DMS114 treated with DMSO at 0.1 percent for 48 hours (cell line): ENCODE measurements around the gene TRIM47.

ENCODE experiments used
- DNase-seq: peaks from one replicate; lab custom pipeline; 2025; ENCODE audit not compliant: unreplicated experiment; lab: John Stamatoyannopoulos, UW

TRIM47 gene

DNA sequence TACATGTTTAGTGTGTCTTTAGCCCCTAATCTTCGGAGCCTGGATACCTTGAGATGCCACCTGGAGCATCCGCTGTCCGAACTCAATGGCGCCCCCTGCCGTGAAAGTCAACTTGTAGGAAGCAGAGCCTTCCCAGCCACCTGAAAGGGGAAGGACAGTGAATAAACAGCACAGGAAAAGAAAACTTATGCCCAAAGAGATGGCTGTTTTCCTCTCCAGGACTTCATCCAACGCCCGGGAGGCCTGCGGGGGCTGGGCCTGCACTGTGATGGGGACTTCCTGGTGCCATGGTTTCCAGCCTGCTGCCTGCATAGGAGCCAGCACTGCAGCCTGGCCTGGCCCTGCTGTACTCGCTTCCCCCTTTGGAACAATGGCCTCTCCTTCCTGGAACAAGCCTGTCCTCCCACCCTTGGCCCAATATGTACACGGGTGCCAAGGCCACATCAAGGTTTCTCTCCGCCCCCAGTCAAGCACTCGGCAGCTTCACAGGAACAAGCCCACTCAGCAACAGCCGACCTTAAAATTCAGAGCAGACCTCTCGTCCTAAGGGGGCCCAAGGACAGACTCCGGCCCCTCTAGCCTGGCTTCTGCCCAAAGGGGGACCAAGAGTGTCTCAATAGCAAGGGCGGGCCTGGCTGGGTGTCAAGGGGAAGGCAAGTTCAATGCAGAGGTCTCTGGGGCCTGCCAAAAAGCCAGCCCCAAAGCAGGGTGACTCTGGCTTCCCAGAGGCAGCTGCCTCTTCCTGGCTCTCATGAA, 29.7 kb downstream of the TRIM47 start:
- no peak for DNase-seq

GRCh38 chr17:75847614-75848522, 30.5 kb downstream of the TRIM47 start:
- DNase-seq = no peak

GRCh38 chr17:75846692-75847613, 31.4 kb downstream of the TRIM47 start:
- DNase-seq = no peak

- no peak for DNase-seq
Measured at GRCh38 chr17:75845933-75846691, 32.3 kb downstream of the TRIM47 start.

DNA sequence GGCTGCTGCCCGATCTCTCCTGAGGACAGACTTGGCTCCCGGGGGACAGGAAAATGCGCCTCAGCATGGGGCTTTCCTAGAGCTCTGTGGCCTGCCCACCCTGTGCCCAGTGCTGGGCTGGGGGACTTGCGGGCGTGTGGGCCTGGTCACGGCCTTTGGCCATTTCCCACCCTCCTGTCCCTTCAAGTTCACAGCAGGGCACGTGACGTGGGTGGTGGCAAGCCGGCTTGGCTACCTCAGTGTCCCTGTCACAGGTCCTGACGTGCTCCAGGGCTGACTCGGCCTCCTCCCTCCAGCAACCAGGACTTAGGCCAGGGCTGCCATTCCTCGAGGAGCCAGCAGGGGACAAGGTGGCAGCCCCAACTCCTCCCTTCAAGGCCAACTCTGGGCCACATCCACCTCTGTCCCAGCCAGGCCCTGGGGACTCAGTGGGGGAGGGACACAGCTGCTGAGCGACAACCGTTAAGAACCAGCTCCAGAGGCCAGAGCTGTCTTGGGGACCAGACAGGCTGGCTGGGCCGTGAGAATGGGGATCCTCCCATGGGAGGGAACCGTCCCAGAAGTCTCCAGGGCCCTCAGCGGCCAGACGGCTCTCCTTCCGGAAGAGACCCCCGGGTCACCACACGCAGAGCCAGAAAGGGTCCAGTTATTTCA, 33.2 kb downstream of the TRIM47 start:
- DNase-seq = peak; percentile 24

DNA sequence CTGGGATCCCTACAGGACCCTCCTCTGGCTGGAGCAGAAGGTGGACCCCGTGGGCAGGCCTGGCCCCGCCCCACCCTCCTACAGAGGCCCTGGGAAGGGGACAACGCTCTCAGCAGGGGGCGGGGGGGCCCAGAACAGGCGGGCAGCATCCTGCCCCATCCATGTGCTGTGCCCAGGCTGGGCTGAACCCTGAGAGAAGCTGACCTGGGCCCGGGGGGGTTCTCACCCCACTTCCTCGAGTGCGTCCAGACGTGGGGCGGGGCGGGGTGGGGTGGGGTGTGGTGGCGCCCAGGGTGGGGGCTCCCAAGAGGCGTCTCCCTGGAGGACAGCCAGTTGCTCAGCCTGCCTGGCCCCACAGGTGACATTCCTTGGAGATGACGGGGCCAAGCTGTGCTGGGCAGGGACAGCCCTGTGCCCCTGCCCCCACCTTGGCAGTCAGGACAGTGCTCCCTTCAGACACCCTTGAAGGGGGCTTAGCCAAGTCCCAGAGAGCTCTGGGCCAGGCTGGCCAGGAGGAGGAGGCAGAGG, 33.8 kb downstream of the TRIM47 start:
- no peak for DNase-seq

DNA sequence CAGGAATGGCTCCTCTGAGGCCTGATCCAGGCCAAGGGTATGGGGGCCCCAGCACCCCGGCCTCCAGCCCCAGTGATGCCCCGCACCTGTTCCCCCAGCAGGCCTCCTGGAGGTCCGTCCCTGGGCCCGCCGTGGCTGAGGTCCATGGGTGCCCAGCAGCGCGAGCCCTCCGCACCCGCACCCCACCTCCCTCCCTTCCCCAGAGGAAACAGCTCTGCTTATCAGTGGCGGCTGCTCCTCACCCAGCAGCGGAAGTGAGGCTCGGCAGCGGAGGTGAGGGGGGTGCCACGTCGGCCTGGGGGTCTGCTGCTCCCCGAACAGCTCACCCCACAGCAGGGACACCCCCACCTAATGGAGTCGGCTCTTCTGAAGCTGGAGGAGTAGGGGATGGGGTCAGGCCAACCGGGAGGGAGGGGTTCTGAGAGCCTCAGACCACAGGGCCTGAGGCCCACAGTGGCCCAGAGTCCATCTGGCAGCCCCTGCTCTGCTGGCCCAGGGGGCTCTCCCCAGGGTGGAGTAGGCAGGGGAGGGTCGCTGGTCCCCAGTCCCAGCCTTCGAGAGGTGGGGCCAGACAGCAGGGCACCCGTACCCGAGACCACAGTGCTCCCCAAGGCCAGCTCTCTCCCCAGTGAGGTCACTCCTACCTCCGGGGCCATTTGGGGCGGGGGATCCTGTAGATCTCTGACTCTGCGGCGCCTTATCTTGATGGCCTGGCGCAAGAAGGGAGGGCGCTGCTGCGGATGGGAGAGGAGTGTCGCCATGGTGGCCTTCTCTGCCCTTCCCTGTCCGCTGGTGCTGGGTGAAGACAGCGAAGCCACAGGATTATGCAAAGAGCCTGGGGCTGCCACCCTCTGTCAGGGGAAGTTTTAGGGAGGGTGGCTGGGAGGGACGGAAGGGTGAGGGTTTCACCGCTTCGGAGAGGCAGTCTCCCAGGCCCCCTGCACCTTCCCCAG, 34.5 kb downstream of the TRIM47 start, which contains the start of gene UNC13D:
UNC13D (minus strand) TSS at position 828 of the 953 bp plus-strand sequence; CDS start at position 761, 67 bp downstream.
- no peak for DNase-seq

- no peak for DNase-seq
Measured at GRCh38 chr17:75842963-75843576, 35.3 kb downstream of the TRIM47 start.

DNA sequence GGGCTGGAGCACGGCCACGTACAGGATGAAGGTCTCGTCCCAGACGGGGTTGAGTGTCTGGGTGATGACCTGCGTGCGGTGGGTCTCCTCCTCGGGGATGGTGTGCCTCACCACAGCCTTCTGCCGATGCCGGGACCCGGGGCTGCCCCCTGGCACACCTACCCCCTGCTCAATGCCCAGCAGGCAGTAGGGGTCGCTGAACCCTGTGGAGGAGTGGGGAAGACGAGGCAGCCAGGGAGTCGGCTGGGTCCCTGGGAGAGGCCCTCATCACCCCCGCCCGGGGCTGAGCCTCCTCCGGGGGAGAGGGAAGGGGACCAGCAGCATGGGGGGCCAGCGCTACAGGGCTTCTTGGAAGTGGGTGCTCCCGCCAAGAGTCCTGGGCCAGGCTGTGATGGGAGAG, 36.0 kb downstream of the TRIM47 start:
- DNase-seq = no peak

- DNase-seq = no peak
Measured at GRCh38 chr17:75840799-75841164, 37.6 kb downstream of the TRIM47 start.

- DNase-seq = no peak
Measured at GRCh38 chr17:75839942-75840798, 38.2 kb downstream of the TRIM47 start.

DNA sequence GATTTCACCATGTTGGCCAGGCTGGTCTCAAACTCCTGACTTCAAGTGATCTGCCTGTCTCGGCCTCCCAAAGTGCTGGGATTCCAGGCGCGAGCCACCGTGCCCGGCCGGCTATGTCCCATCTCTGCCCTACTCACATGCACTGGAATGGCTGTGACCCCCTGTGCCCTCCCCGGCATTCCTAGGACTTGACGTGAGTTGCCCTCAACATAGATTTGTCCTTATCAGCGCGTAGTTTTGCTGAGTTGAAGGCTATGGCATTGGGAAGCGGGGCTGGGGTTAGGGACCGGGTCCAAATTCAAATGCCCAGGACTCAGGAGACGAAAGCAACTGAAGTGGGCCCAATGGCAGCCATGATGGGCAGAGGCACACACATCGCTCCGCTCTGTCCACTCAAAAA, 40.0 kb downstream of the TRIM47 start:
- no peak for DNase-seq

- no peak for DNase-seq
Measured at GRCh38 chr17:75837899-75838298, 40.5 kb downstream of the TRIM47 start.

DNA sequence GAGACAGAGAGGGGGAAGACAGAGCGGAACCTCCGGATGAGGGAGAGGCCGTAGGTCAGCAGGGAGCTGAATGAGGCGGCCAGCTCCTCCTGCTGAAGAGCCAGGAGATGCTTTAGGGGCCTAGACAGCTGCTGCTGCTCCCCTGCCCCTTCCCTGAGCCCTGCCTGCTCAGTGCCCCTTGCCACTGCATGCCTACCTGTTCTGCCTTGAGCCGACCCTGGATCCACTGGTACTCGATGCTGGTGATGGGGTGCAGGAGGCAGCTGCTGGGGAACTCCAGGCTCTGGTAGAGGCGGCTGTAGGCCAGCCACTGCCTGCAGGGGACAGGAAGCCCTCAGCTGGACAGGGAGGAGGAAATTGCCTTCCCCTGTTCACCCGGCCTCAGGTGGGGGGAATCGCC, 41.8 kb downstream of the TRIM47 start:
- no peak for DNase-seq

DNA sequence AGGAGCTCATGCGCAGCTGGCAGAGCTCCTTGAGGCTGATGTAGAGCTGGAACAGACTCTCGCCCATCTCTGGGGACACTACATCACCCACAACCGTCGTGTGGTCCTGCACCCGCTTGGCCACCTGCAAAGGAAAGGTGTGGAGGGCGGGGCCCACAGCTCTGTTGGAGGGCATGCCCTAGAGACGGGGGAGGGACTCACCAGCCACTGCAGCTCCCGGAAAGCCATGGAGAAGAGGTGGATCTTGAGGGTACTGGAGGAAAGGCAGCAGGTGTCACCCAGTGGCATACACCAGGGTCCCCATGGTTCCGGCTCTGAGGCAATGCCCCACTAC, 42.8 kb downstream of the TRIM47 start:
- no peak for DNase-seq

DNA sequence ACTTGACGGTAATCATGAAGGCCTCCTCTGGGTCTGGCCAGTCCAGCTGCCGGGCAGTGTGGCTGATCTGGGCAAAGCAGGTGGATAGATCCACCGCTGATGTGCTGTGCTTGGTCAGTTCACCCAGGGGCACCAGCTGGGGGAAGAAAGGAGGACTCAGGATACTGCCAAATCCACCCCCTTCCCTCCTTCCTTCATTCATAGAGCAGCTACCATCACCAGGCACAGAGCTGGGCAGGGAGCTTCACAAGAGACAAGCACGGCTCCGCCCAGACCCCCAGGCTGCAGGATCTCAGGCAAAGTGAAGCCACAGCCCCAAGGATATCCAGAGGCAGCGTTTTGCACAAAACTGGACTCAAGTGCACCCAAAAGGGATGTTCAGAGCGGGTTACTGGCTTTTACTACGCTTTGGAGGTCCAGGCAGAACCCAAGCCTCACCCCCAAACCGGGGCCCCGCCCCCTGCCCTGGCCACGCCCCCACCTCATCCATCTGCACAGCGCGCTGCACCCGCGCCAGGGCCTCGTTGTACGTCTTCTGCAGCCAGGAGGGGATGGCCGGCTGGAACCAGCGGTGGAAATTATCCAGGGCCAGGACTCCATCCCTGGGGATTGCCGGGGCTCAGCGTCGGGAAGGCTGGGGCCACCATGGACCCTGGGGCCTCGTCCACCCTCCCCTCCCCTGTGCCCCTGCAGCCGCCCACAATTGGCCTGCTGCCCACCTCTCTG, 43.3 kb downstream of the TRIM47 start:
- DNase-seq = no peak
